GM12891 (cell line): Measurements from ENCODE around the gene F2R.

Experiments used
- DNase-seq: peaks from one replicate; pipeline ENCODE4 v3.0.0; 2011; ENCODE audit warnings: low spot score; ENCODE audit not compliant: insufficient read length
- FAIRE-seq: peaks from 2 replicates; lab custom pipeline; 2011; peaks lifted over from hg19 to GRCh38; lab: Jason Lieb, UNC
- PAX5 ChIP-seq: IDR thresholded peaks from 2 replicates; pipeline ENCODE4 v1.6.1; 2011; ENCODE audit warnings: low read length, moderate library complexity, mild to moderate bottlenecking; ENCODE audit not compliant: insufficient read depth, severe bottlenecking
- POLR2A ChIP-seq: IDR thresholded peaks from 2 replicates; pipeline ENCODE4 v1.6.1; 2011; ENCODE audit warnings: low read depth, low read length, control low read depth
- POLR2AphosphoS5 ChIP-seq: IDR thresholded peaks from 2 replicates; pipeline ENCODE4 v1.6.1; 2011; ENCODE audit warnings: low read depth, low read length, control low read depth
- POU2F2 ChIP-seq: IDR thresholded peaks from 2 replicates; pipeline ENCODE4 v1.6.1; 2011; ENCODE audit warnings: low read depth, mild to moderate bottlenecking, control low read depth, low read length, moderate library complexity
- SPI1 ChIP-seq: IDR thresholded peaks from 2 replicates; pipeline ENCODE4 v1.6.1; 2011; ENCODE audit warnings: low read depth, low read length, control low read depth
- TAF1 ChIP-seq: IDR thresholded peaks from 2 replicates; pipeline ENCODE4 v1.6.1; 2011; ENCODE audit warnings: low read depth, low read length, control low read depth

F2R gene

DNA sequence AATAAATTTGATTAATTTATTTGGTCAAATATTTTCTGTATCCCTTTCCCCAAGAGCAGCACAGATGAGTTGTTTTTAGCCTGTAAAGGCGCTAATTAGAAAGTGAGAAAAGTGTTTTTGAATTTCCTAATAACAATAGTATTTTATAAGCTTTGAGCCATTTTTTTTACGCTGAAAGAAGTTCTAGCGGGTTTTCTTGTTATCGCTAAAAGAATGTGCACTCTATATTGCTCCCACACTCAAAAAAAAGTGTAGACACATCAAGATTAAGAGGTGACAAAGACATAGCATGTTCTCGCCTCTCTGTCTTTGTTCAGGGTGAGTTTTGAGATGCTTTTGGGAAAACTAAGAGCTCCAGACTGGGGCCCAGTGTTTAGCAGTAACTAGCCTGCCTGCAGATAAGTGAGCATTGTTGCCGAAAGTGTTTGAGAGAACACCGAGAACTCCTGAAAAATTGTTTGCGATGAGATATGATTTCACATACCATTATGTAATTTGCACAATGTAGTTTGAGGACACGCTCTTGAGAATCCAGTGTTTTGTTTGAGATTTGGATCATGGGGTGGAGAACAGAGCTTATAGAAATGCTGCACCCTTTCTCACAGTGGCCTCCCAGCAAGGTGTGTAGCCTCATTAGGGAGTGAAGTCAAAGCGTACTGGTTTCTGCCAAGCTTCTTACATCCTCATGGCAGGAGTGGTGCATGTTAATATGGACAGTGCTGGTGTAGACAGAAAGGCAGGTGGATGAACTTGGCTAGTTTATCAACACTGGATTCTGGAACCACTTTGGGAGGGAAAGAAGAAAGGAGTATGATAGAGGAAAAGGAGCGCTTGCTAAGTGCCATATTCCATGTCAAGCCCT, 1.5 kb downstream of the F2R start:
- FAIRE-seq (no peak), DNase-seq (no peak)
- no peak for TF ChIP-seq POLR2A
- no peak for TF ChIP-seq TAF1
- TF ChIP-seq POU2F2, result no peak
- no peak for TF ChIP-seq POLR2AphosphoS5
- TF ChIP-seq SPI1, result no peak
- no peak for TF ChIP-seq PAX5

DNA sequence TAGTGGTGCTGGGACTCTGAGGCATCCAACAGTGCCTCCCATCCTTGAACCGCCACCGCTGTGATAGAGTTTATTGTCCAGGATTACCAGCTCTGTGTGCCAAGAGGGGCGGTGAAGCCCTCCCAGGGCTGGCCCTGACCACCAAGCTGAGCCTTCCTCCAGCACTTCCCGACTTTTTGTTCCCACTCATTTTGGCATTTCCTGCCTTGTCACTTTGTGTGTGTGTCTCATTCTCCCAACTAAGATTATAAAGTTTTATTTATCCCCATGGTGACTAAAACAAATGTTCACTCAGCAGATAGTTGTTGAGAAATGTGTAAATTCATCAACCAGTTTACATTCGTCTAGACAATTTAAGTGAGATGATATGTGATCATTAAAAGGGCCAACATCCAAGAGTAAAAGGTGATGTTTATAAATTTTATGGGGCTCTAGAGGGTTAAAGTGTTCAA, 2.5 kb downstream of the F2R start:
- DNase-seq, result no peak
- no peak for FAIRE-seq

DNA sequence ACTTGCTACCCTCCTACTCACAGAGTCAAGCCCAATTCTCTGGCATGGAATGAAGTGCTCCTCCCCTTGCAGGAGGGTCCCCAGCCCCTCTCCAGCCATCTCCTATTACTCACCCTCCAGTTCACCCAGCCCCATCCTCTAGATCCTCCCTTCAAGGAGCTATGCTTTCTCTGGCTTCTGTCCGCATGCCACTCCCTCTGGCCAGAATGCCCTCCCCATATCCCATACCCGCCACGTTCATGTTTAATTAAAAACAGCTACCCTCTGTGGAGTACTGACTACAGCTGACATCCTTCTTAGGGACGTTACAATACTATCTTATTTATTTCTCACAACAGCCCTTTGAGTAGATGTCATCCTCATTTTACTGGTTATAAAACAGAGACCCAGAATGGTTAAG, 3.0 kb downstream of the F2R start:
- no peak for DNase-seq
- no peak for FAIRE-seq
- TF ChIP-seq SPI1 (no peak), POLR2AphosphoS5 (no peak), POU2F2 (no peak), POLR2A (no peak), TAF1 (no peak), PAX5 (no peak)

More for the DNA sequence above, 2.5 kb downstream of the F2R start:
- no peak for TF ChIP-seq POLR2A
- TF ChIP-seq SPI1, result no peak
- TF ChIP-seq TAF1, result no peak
- no peak for TF ChIP-seq POU2F2
- no peak for TF ChIP-seq POLR2AphosphoS5
- TF ChIP-seq PAX5, result no peak

DNA sequence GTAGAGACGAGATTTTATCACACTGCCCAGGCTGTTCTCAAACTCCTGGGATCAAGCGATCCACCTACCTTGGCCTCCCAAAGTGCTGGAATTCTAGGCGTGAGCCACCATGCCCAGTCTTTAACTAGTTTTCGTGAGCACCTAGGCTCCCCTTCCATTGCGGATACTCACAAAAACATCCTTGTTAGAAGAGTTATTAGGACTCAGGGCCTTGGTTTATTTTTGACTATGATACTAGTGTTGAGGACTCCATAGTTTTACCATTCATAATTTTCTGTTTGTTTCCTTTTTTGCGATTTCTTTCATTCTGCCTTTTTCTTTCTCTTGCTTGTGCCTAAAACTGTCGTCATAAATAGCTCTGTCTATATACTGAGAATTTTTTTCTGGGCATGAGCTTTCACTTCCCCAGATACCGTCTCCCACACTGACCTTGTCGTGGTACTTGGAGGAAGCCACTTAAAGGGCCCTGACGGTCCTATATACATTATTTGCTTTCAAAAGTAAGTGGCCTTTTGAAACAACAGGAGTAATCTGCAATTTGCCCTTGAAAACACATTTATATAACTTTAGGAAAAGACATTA, 5.2 kb downstream of the F2R start:
- DNase-seq, result no peak
- FAIRE-seq, result peak; percentile 16

DNA sequence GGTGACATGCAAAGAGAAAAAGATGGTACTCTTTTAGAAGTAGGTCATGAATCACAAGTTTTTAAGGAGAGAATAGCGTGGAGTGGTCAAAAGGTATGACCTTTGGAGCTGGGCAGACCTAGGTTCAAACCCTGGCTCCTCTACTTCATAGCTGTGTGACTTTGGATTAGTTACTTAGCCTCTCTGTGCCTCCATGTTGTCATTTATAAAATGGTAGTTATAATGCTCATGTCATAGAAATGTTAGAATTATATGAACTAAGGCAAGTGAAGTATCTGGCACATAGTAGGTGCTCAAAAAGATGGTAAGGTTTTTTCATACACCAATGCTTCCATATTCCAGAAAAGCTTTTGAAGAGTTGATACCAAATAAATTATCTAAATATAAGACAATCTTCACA, 7.3 kb downstream of the F2R start:
- DNase-seq (no peak), FAIRE-seq (no peak)
- no peak for TF ChIP-seq POU2F2
- no peak for TF ChIP-seq SPI1
- TF ChIP-seq POLR2A, result no peak
- no peak for TF ChIP-seq PAX5

More for the DNA sequence above, 5.2 kb downstream of the F2R start:
- TF ChIP-seq POLR2AphosphoS5 (no peak), SPI1 (peak; percentile 96)

DNA sequence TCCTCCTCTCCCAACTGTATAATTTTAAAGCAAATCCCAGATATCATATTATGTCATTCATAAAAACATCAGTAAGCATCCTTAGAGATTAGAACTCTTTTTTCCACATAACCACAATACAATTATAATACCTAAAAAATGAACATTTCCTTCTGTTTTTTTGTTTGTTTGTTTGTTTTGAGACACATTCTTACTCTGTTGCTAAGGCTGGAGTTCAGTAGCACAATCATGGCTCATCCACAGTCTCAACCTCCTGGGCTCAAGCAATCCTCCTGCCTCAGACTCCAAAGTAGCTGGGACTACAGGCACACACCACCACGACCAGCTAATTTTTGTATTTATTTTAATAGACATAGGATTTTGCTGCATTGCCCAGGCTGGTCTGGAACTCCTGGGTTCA, 8.0 kb downstream of the F2R start:
- no peak for TF ChIP-seq PAX5
- TF ChIP-seq POLR2AphosphoS5, result no peak
- TF ChIP-seq POU2F2, result no peak
- no peak for DNase-seq
- FAIRE-seq, result no peak

DNA sequence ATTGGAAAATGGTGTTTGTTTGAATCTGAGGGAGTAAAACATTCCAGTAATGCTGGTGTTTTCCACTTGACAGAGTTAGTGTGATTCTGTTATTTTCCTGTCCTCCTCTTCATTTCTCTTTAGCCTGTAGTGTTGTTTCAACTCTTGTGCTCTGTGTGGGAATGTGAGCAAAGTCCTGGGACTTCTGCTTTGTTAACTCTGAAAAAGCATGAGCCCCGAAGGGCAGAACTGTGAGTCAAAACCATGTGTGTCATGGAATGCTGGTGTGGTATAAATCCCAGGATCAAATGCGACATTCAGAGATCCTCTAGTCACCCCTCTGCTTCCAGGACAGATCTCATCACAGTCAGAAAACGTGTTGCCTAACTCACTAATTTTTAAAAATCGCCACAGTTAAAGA, 8.9 kb downstream of the F2R start:
- FAIRE-seq (no peak), DNase-seq (no peak)
- TF ChIP-seq SPI1, result no peak
- no peak for TF ChIP-seq PAX5
- no peak for TF ChIP-seq POLR2A
- no peak for TF ChIP-seq POU2F2
- TF ChIP-seq TAF1, result no peak
- TF ChIP-seq POLR2AphosphoS5, result no peak

DNA sequence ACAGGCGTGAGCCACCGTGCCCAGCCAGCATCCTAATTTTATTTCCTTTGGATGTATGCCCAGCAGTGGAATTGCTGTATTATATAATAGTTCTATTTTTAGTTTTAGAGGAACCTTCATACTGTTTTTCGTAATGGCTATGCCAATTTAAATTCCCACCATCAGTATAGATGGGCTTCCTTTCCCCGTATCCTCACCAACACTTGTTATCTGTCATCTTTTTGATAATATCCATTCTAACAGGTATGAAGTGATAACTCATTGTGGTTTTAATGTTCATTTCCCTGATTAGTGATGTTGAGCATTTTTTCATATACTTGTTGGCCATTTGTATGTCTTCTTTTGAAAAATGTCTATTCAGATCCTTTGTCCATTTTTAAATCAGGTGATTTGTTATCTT, 13.0 kb downstream of the F2R start:
- DNase-seq (no peak), FAIRE-seq (no peak)
- no peak for TF ChIP-seq POU2F2
- no peak for TF ChIP-seq POLR2A
- TF ChIP-seq TAF1, result no peak
- no peak for TF ChIP-seq PAX5

DNA sequence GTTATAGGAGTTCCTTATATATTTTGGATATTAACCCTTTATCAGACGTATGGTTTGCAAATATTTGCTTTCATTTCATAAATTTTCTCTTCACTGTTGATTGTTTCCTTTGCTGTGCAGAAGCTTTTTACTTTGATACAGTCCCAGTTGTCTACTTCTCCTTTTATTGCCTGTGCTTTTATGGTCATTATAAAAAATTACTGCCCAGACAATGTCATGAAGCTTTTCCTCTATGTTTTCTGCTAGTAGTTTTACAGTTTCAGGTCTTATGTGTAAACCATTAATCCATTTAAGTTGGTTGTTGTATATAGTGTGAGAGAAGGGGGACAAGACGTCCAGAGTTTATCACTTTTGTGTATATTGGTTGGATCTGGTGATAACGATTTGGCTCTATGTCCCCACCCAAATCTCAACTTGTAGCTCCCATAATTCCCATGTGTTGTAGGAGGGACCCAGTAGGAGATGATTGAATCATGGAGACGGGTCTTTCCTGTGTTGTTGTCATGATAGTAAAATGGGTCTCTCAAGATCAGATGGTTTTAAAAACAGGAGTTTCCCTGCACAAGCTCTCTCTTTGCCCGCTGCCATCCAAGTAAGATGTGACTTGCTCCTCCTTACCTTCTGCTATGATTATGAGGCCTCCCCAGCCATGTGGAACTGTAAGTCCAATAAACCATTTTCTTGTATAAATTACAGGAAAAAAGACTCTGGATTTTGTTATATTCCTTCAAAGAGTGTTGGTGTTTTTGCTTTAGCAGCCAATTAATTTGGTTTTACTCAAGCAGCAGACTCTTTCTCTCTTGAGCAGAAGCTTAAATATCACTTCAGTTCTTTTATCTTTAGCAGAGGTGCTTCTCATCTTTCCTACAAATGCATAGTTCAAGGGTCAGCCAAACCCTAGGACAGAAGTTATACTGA, 13.7 kb downstream of the F2R start:
- TF ChIP-seq POLR2AphosphoS5, result no peak
- TF ChIP-seq POU2F2, result no peak
- TF ChIP-seq POLR2A, result no peak
- TF ChIP-seq TAF1, result no peak
- no peak for TF ChIP-seq SPI1
- no peak for TF ChIP-seq PAX5
- no peak for DNase-seq
- FAIRE-seq, result no peak
